Measurements from ENCODE around the gene TTC8.
"Not testable (repeated sequence)": the region's sequence is repeated elsewhere in the genome, so short reads cannot be mapped to it uniquely, and the experiment has no call there.

Gene TTC8

GRCh38 chr14:88825503-88825902 lies 1.1 kb downstream of the TTC8 start:
- DNase-seq: peak; percentile 34

DNA sequence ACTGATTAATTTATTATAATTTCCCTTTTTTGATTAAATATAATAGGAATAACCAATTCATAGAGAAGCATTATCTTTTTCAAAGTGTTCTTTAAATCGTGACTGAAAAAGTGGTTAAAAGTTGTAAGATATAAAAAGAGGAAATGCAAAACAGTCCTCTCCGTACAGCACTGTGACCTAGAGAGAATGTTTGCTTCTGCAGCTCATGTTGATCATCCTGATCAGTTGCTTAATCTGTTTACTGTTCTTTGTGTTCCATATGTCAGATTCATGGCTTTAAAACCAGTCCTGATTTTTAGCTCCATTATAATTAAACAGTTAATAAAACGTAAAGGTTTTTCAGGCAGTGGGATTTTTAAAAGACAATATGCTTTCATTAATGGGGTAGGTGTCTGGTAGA lies 4.7 kb downstream of the TTC8 start:
- DNase-seq: peak; percentile 51

GRCh38 chr14:88829685-88830302 lies 5.3 kb downstream of the TTC8 start:
- peak; percentile 74 for DNase-seq

DNA sequence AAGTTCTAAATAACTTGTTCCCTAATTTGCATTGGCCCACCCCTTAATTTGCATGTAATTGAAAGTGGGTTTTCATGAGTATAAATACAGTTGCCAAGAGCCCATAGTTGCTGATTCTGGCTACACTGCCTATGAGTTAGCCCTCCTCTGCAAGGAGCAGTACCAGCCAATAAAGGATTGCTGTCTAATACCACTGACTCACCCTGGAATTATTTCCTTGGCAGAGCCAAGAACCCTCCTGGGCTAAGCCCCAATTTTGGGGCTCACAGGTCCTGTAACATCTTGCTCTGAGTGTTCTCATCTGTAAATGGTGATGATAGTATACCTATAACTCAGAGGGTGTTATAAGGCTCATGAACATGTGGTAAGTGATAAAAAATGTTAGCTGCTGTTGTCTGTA lies 6.8 kb downstream of the TTC8 start:
- peak; percentile 14 for DNase-seq

DNA sequence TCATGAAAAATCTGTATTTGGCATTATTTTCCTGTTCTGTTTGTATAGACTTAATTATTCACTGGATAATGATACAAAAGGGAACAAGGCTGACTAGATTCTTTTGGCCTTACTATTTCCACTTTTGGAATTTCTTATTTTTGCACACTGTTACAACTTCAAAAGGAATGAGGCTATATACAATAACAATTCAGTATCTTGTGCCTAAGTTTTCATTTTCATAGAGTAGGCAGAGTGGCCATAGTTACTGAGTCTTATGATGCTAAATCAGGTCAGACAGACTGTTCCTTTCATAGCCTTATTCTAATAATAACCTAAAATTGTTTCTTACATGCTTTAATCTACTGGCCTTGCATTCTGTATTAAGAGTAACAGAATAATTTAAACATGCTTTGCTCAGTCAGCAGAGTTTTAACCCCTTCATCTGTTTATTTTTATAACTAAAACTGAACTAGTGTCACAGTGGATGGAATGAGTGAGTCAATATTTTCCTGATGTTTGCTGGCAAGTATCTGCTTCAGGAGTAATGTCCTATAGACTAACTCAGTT lies 10.5 kb downstream of the TTC8 start:
- peak; percentile 51 for DNase-seq

- DNase-seq: peak; percentile 16
Measured at GRCh38 chr14:88835661-88836060, 11.2 kb downstream of the TTC8 start.

DNA sequence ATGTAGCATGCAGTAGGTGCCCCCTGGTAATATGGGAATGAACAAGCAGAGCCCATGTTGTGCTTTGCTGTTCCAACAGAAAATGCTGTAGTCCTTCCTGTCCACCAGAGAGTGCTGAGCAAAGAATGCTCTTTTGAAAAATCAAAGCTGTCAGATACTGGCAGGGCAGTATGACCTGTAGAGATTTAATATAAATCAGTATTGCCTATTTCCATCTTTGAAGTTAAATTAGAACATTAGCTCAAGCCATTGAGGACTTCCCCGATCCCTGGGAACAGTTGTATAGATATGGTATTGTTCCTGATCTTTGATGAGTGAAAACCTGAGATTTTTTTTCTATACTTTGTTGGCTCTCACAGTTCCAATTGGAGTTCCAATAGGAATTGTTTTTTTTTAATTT lies 13.0 kb downstream of the TTC8 start:
- peak; percentile 79 for DNase-seq

- peak; percentile 94 for DNase-seq
Measured at GRCh38 chr14:88838015-88838414, 13.6 kb downstream of the TTC8 start.

DNA sequence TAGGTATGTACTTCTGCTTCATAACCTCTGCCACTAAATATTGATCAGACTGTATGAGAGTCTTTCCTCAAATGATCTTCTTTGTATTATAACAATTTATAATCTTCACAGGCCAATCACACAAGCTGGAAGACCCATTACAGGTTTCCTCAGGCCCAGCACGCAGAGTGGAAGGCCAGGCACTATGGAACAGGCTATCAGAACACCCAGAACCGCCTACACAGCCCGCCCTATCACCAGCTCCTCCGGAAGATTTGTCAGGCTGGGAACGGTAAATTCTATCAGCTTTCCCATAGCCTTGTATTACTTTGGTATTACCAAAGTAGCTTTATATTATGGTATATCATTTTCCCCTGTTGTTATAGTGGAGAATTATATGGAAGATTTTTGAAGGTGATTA lies 16.5 kb downstream of the TTC8 start:
- peak; percentile 56 for DNase-seq

DNA sequence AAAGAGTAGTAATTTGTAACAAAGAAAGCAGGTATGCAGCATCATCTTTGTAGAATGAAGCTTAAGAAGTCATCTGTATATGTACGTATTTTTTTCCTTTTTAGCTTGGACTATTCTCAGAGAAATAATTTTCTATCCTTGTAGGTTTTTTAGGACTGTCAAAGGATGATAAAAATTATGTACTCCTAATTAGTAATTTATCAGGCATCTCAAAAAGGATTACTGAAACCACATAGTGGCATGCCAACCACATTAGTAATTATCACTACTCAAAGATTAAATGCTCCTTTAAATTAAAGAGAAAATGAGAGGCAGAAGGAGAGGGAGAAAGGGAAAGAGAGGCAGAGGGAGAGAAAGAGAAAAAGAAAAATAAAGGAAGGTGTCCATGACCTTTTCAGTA lies 17.3 kb downstream of the TTC8 start:
- DNase-seq: no peak

- DNase-seq: no peak
Measured at GRCh38 chr14:88842414-88842813, 18.0 kb downstream of the TTC8 start.

DNA sequence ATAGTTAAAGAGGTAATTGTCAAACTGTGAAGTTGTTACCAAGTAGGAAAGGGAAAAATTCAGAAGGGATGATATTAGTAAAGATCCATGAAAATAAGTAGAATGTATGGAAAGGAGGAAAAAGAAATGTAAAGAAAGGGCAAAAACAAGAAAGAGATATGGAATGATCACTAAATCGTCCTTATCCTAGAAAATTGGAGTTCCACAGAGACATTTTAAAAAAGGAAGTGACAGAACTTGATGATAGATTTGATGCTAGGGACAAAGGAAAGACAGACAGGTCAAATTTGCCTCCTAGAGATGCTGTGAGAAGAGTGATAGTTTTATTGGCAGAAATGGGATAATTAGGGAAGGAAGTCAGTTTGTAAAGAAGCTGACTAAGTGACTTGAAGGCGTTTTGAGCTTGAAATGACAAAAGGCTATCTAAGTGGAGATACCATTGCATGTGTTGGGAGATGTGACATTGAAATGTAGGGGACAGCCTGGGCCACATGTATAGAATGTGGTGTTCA lies 20.6 kb downstream of the TTC8 start:
- no peak for DNase-seq

GRCh38 chr14:88848571-88848970 lies 24.1 kb downstream of the TTC8 start:
- no peak for DNase-seq

DNA sequence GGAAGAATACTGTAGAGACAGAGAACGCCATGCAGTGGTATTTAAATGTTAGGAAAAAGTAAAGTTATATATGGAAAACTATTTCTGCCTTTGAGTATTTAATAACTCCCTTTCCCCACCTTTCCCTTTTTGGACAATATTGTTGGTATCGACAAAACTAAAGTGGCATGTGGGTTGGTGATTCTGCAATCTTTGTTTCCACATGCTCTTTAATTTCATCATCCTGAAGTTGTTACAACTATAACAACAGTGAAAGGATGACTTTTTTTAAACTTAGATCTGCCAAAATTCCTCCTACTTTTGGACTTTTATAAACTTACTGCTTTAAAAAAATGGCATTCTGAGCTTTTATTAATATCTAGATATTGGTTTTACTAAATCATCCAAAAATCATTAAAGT lies 25.3 kb downstream of the TTC8 start:
- DNase-seq: no peak

GRCh38 chr14:88851587-88851986 lies 27.1 kb downstream of the TTC8 start:
- DNase-seq: no peak

DNA sequence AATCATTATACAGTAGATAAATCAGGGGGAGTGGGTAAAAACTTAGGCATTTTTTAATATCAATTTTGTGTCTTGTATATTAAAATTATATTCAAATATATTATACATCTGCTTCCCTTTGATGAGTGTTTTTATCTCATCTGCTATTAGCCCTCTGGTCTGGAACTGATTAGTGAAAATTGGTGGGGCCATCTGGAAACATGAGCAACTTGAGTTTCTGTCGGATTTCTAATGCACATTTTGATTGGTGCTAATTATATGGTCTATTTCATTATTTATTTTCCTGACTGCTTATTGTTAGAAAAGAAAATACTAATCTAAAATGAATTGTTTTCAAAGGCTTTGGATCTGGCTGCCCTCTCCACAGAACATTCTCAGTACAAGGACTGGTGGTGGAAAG lies 28.2 kb downstream of the TTC8 start:
- DNase-seq: peak; percentile 60

DNA sequence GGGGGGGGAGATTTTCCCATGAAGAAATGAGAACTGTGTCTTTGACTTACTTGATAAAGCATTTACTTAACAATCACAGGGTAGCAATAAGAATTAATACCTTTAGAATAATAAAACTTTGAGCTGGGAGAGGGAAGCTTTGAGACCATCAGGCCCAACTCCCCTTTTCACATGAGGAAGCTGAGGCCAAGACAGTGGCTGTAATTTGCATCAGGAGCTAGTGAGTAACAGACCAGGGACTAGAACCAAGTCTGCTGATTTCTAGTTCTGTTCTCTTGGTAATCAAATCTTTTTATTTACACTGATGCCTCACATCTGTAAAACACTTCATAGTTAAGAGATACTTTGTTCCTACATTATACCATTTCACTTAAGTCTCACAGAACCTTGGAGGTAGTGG lies 28.7 kb downstream of the TTC8 start:
- DNase-seq: peak; percentile 20

GRCh38 chr14:88856786-88857366 lies 32.4 kb downstream of the TTC8 start:
- peak; percentile 68 for DNase-seq

- DNase-seq: not testable (repeated sequence)
Measured at GRCh38 chr14:88857861-88858260, 33.4 kb downstream of the TTC8 start.

DNA sequence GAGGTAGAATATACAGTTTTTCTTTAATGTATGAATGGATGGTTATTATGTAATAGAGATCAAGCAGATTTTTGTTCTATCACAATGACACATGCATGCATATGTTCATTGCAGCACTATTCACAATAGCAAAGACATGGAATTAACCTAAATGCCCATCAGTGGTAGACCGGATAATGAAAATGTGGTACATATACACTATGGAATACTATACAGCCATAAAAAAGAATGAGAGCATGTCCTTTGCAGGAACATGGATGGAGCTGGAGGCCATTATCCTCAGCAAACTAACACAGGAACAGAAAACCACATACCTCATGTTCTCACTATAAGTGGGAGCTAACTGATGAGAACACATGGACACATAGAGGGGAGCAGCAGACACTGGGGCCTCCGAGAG lies 34.7 kb downstream of the TTC8 start:
- not testable (repeated sequence) for DNase-seq

- no peak for DNase-seq
Measured at GRCh38 chr14:88863167-88863566, 38.7 kb downstream of the TTC8 start.

- DNase-seq: no peak
Measured at GRCh38 chr14:88864198-88864597, 39.7 kb downstream of the TTC8 start.

DNA sequence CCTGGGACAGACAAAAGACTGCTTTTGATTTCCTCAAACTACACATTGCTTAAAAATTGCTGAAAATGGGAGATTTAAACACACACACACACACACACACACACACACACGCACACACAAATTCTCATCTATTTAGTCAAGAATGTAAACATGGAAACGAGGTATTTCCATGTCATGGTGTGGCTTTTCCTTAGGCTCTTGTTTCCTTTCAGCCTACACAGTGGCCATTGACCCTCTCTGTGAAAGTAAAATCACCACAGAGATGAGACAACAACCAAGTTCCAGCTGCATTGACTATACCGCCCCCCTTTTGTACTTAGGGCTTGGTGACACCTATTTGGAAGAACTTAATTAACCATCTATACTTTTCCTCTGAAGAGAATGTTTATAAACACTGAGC lies 41.9 kb downstream of the TTC8 start:
- DNase-seq: peak; percentile 32

DNA sequence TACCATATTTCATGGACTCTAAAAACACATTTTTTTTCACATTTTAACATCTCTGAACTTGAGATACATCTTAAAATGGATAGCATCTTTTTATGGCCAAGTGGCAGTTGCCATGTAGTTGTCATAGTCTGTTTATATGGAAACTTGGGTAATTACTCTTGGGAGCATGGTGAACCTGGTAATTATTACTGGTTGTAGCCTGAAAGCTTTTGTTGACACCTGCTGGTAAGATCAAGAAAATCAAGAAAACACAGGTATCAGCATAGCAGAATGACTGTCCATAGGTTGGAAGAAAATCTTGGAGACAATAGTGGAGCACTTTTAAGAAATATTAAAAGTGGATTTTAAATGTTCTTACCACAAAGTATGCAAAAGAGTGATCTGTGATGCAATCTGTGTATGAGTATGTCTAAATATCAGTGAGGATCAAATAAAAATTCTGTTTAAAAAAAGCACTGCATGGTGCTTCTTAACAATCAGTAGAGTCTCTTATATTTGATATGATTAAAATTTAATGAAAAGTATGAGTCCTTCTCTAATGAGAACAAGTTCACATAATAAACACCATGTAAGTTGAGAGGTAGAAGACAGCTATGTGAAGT lies 44.2 kb downstream of the TTC8 start:
- DNase-seq: peak; percentile 87
